PC-9 (cell line): Measurements from ENCODE around the gene NDNF. TPM values are rescaled to one million over a fixed set of nuclear protein-coding genes. Genes with fewer than 3 reads are reported as not detected.

ENCODE experiments used
- BruUV-seq: library from RNA; stranded (reverse); fragments of 400-500 nt; replicated peaks from 2 replicates; lab custom pipeline; 2021; lab: Mats Ljungman, UMichigan
- CTCF ChIA-PET: fragments of 300-600 bp; sonication (Branson Sonifier 250); formaldehyde crosslinking; loops from one replicate; lab custom pipeline; 2022; ENCODE audit warnings: antibody characterized with exemption; lab: Charles Lee
- POLR2A ChIA-PET: fragments of 300-600 bp; sonication (Branson Sonifier 250); formaldehyde crosslinking; loops from one replicate; lab custom pipeline; 2022; ENCODE audit warnings: antibody characterized with exemption; ENCODE audit not compliant: unreplicated experiment; lab: Charles Lee
- DNase-seq, 2 experiments: peaks; one replicate each; pipeline versions ENCODE4 v3.0.0 to v3.0.0-alpha.2; 2015 to 2022; ENCODE audit warnings: mixed read lengths in 1 of 2
- H2AFZ ChIP-seq: fragments of 200-600 bp; sonication (generic); 2 replicates; pipeline ENCODE4 v1.8.1; 2017; ENCODE audit warnings: antibody characterized with exemption
- H3F3A ChIP-seq: fragments of 200-600 bp; sonication (generic); 2 replicates; pipeline ENCODE4 v1.8.1; 2017; ENCODE audit warnings: antibody characterized with exemption, mild to moderate bottlenecking, low read depth; ENCODE audit not compliant: insufficient read depth
- H3K27ac ChIP-seq: fragments of 200-600 bp; sonication (generic); 2 replicates; pipeline ENCODE4 v1.6.1; 2016; ENCODE audit warnings: mixed run types
- H3K27me3 ChIP-seq: fragments of 200-600 bp; sonication (generic); 2 replicates; pipeline ENCODE4 v1.6.1; 2016; ENCODE audit warnings: low read depth, mixed run types; ENCODE audit not compliant: insufficient read depth
- H3K36me3 ChIP-seq: fragments of 200-600 bp; sonication (generic); 2 replicates; pipeline ENCODE4 v1.6.1; 2016; ENCODE audit warnings: low read depth, mixed run types
- H3K4me1 ChIP-seq: fragments of 200-600 bp; sonication (generic); replicated peaks from 2 replicates; pipeline ENCODE4 v1.6.1; 2016; ENCODE audit warnings: mixed run types; ENCODE audit not compliant: insufficient read depth
- H3K4me2 ChIP-seq: fragments of 200-600 bp; sonication (generic); 2 replicates; pipeline ENCODE4 v1.6.1; 2017; ENCODE audit warnings: mixed run types
- H3K4me3 ChIP-seq: fragments of 200-600 bp; sonication (generic); 2 replicates; pipeline ENCODE4 v1.6.1; 2016; ENCODE audit warnings: mixed run types
- H3K79me2 ChIP-seq: fragments of 200-600 bp; sonication (generic); 2 replicates; pipeline ENCODE4 v1.6.1; 2017; ENCODE audit warnings: low read depth, mixed run types
- H3K9me2 ChIP-seq: fragments of 200-600 bp; sonication (generic); 2 replicates; pipeline ENCODE4 v1.8.1; 2017; ENCODE audit warnings: mild to moderate bottlenecking; ENCODE audit not compliant: insufficient read depth
- H3K9me3 ChIP-seq: fragments of 200-600 bp; sonication (generic); 2 replicates; pipeline ENCODE4 v1.8.1; 2016; ENCODE audit warnings: low read depth; ENCODE audit not compliant: insufficient read depth
- H4K20me1 ChIP-seq: fragments of 200-600 bp; sonication (generic); 2 replicates; pipeline ENCODE4 v1.8.1; 2017; ENCODE audit not compliant: insufficient read depth
- CTCF ChIP-seq: fragments of 200-600 bp; sonication (generic); conservative IDR thresholded peaks from 2 replicates; pipeline ENCODE4 v1.6.1; 2017; ENCODE audit warnings: mixed run types, antibody characterized with exemption, mild to moderate bottlenecking, moderate library complexity
- EZH2 ChIP-seq: fragments of 200-600 bp; sonication (generic); IDR thresholded peaks from 2 replicates; pipeline ENCODE4 v1.8.0; 2017; ENCODE audit warnings: antibody characterized with exemption, low read depth
- intact Hi-C: fragments of 100-400 bp; cut with micrococcal nuclease; formaldehyde crosslinking; loops from one replicate; pipeline ENCODE4 v1.10.0; 2022; ENCODE audit not compliant: unreplicated experiment
- total RNA-seq: library from RNA; stranded (reverse); gene quantifications from 2 replicates; pipeline ENCODE4 v1.2.3, GENCODE V29; 2021

NDNF gene
- total RNA-seq, 1 experiment from 2014 or later, result not detected

- H4K20me1 ChIP-seq, result no peaks in the 10 kb centered on the region
- H3K27me3 ChIP-seq, result no peaks in the 10 kb centered on the region
- intact Hi-C loops, result no loop called here
- no peak overlapping the region for H3K4me2 ChIP-seq
- no TSS peak for BruUV-seq
- no peak overlapping the region for H3K27ac ChIP-seq
- H3K79me2 ChIP-seq, result no peaks in the 10 kb centered on the region
- H3K9me2 ChIP-seq, result no peaks in the 10 kb centered on the region
- no peaks in the 10 kb centered on the region for H3K4me1 ChIP-seq
- no peak for TF ChIP-seq EZH2
- CTCF ChIA-PET, result no interaction called here
- DNase-seq, result no peak
- H3F3A ChIP-seq, result no peaks in the 10 kb centered on the region
- no peak overlapping the region for H2AFZ ChIP-seq
- H3K9me3 ChIP-seq, result no peaks in the 10 kb centered on the region
- POLR2A ChIA-PET, result no interaction called here
- no peak overlapping the region for H3K4me3 ChIP-seq
- H3K36me3 ChIP-seq, result no peaks in the 10 kb centered on the region
These were observed 57.8 kb downstream of the NDNF start for GRCh38 chr4:121014544-121014943.

- Histone ChIP-seq H3K36me3 (no peaks in the 10 kb centered on the region), H3K27ac (no peak overlapping the region), H3K4me1 (no peaks in the 10 kb centered on the region), H3K4me2 (no peak overlapping the region), H3K9me2 (no peaks in the 10 kb centered on the region), H4K20me1 (no peaks in the 10 kb centered on the region), H3F3A (no peaks in the 10 kb centered on the region), H3K27me3 (no peaks in the 10 kb centered on the region), H3K4me3 (no peak overlapping the region), H3K79me2 (no peaks in the 10 kb centered on the region), H3K9me3 (no peaks in the 10 kb centered on the region), H2AFZ (no peak overlapping the region)
- intact Hi-C loops, result no loop called here
- no peak for DNase-seq
- ChIA-PET CTCF (no interaction called here), POLR2A (no interaction called here)
- no peak for TF ChIP-seq CTCF
- TF ChIP-seq EZH2, result no peak
- no TSS peak for BruUV-seq
These were observed 60.5 kb downstream of the NDNF start for GRCh38 chr4:121011780-121012340.

- CTCF ChIA-PET, result no interaction called here
- no peaks in the 10 kb centered on the region for H3K9me2 ChIP-seq
These were observed 61.2 kb downstream of the NDNF start for GRCh38 chr4:121011138-121011537.

More at GRCh38 chr4:121011138-121011537, 61.2 kb downstream of the NDNF start:
- Histone ChIP-seq H3F3A (no peaks in the 10 kb centered on the region), H3K4me3 (no peak overlapping the region), H3K9me3 (no peaks in the 10 kb centered on the region), H4K20me1 (no peaks in the 10 kb centered on the region), H3K36me3 (no peaks in the 10 kb centered on the region), H3K27me3 (no peaks in the 10 kb centered on the region), H3K4me1 (no peaks in the 10 kb centered on the region), H3K79me2 (no peaks in the 10 kb centered on the region), H3K4me2 (no peak overlapping the region), H3K27ac (no peak overlapping the region), H2AFZ (no peak overlapping the region)
- no TSS peak for BruUV-seq
- TF ChIP-seq CTCF (no peak), EZH2 (no peak)
- DNase-seq, result no peak
- intact Hi-C loops, result no loop called here
- POLR2A ChIA-PET, result interaction anchor here (0.7 kb wide), 1 partner anchor 229 kb away, joined by 4 read pairs; no protein-coding TSS in a partner anchor
